ENCODE data around the gene FKBP15.

- TF ChIP-seq CTCF (conservative IDR thresholded peaks at IDR 0.05; ENCODE audit: low read depth, low read length): no peak
- TF ChIP-seq EZH2 (IDR thresholded peaks at IDR 0.05; ENCODE audit: borderline replicate concordance, low read depth, low read length, poor library complexity, severe bottlenecking): no peak
Observed at GRCh38 chr9:113176803-113177202, 44.3 kb downstream of the FKBP15 start.

All from A673 (cell line).